Cardiac fibroblast (primary cell): ENCODE measurements around the gene TMEM273.

Experiments
- DNase-seq, 2 donors: peaks; one replicate each; pipeline versions ENCODE4 v3.0.0 to v3.0.0-alpha.2; 2010; ENCODE audit warnings: low read depth in 2 of 2
- H3K4me3 ChIP-seq, 2 donors: replicated peaks in 1 of 2; 1 replicate in 1 of 2; 2 replicates in 1 of 2; pipeline ENCODE4 v1.5.1; 2011; ENCODE audit warnings: low read depth in 2 of 2, low read length in 2 of 2, mild to moderate bottlenecking in 2 of 2, moderate library complexity in 1 of 2
- TF ChIP-seq, protein P1 (sequence below): IDR thresholded peaks from one replicate; pipeline ENCODE4 v1.5.1; 2011; ENCODE audit warnings: low read depth, mild to moderate bottlenecking, low read length, inconsistent platforms

Gene TMEM273

DNA sequence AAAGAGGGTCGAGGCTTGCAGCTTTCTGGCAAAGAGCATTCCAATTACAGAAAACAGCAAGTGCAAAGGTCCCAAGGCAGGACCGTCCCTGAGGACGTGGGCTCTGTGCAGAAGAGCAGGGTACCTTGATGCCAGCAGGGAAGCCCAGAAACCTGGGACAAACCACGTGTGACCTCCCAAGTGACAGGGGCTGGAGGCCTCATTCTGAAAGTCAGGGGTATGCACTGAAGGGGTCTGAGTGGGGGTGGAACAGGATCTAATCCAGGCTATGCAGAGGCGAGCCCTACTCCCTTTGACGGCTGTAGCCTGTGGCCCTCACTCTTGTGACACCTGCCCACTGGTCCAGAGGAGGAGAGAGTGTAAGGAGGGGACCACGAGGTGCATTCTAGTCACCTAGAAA lies 22.9 kb downstream of the TMEM273 start:
- DNase-seq, result no peak
- no peak overlapping the region for H3K4me3 ChIP-seq
- TF ChIP-seq, protein P1, sequence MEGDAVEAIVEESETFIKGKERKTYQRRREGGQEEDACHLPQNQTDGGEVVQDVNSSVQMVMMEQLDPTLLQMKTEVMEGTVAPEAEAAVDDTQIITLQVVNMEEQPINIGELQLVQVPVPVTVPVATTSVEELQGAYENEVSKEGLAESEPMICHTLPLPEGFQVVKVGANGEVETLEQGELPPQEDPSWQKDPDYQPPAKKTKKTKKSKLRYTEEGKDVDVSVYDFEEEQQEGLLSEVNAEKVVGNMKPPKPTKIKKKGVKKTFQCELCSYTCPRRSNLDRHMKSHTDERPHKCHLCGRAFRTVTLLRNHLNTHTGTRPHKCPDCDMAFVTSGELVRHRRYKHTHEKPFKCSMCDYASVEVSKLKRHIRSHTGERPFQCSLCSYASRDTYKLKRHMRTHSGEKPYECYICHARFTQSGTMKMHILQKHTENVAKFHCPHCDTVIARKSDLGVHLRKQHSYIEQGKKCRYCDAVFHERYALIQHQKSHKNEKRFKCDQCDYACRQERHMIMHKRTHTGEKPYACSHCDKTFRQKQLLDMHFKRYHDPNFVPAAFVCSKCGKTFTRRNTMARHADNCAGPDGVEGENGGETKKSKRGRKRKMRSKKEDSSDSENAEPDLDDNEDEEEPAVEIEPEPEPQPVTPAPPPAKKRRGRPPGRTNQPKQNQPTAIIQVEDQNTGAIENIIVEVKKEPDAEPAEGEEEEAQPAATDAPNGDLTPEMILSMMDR, result no peak

DNA sequence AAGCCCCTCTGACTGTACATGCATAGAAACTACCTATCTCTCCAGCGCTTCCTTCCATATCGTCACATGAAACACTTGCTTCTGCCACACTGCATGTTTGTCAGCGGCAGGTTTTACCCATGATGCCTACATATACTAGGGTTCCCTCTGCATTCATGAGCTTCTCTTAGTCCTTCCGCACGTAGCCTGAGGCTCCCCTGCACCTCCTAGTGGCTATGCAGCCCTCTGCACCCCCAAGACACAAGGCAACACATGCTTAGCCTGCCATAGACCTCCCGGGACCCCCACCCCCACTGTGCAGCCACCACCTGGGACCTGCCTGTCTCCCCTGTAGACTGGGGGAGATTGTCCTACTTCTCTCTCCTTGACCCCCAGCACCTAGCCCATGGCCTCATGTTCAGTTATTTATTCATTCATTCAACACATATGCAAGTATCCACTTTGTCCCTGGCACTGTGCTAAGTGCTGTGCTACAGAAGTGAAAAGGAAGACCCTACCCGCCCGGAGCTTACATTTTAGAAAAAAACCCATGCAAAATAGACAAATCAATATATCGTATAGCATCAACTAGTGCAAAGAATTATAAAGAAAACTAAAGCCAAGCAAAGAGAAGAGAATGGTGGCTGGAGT lies 23.5 kb downstream of the TMEM273 start:
- DNase-seq, result peak; percentile 46 to 53
- H3K4me3 ChIP-seq, result no peak overlapping the region
- TF ChIP-seq, protein P1, result peak; percentile 77

DNA sequence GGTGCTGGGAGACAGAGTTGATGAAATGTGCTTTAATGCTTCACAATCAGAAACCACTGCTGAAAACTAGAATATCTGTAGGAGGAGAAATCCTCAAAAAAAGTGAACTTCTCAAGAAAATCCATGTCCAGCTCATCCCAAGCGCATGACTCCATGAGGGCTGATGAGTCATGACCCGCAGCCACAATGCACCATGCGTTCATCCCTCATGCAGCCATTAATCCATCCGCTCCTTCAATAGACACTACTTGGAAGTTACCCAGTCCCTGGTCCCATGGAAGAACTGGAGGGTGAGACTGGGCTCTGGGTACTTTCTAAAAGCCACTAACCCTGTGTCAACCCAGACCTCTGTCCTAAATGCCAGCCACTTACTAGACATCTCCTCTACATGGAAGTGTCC lies 24.4 kb downstream of the TMEM273 start:
- no peak overlapping the region for H3K4me3 ChIP-seq
- DNase-seq, result peak in 1 of 2 donors; percentile 40
- TF ChIP-seq, protein P1, result no peak

DNA sequence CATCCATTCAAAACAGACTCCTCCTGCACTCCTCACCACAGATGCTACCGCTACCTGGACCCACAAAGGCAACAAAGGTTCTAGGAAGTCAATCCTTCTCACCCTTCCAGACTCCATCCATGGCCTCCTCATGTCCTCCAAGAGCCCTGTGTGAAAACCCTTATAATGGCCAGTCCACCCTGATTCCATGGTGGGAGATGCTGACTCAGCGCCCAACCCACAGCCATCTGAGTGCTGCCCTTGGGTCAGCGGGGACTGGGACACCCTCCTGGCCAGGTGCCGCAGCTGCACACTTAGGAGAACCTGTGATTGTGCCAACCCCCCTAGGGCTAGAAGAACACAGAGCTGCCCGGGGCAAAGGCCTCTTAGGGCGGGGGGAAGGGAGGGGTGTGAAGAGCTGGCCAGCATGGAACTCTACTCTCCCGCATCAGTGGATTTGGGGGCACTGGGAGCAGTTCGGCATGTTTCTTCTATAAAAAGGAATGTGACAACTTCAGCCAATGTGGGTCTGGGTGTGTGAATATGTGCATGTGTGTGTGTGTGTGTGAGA lies 25.4 kb downstream of the TMEM273 start:
- no peak for DNase-seq
- no peak overlapping the region for H3K4me3 ChIP-seq
- TF ChIP-seq, protein P1, result no peak

DNA sequence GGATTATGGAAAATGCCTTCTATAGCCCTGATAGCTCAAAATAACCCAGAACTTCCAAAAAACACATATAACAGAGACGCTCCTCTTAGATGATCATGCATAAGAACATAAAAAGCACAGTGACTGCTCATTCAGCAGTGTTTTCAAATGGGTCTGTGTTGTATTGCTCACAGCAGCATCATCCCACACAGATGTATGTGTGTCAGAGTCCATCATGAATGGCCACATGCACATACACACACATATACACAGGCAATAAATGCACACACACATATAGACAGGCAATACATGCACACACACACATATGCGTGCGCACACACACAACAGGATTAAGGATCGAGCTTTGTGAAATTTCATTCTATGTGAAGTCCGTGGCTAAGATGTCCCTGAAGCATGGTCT lies 26.1 kb downstream of the TMEM273 start:
- no peak overlapping the region for H3K4me3 ChIP-seq
- DNase-seq, result no peak
- TF ChIP-seq, protein P1, result no peak

DNA sequence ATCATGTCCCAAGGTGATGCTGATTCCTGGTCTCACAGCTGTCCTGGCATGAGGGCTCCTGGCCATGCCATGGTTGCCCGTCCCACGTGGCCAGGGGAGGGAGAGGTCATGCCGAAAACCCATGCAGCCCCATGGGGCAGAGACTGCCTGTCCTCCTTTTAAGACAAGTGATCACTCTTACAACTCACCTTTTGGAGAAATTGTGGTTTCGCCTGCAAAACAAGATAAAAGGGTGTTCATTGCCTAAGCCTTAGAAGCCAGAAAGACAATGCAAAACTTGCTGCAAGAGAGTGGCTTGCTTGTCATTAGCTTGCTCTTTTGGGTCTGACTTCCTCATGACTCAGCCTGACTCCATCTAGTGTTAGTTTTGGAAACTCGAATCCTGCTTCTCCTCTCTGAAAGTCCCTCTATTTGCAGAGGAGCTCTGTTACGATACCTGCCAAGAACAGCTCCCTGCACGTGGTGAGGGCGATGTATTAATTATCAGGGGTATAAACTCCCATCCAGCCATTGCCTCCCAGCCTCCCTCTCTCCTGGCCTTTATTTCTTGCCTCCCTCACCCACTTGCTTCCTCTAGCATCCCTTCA lies 26.7 kb downstream of the TMEM273 start:
- no peak overlapping the region for H3K4me3 ChIP-seq
- DNase-seq, result peak; percentile 60 to 68
- TF ChIP-seq, protein P1, result peak; percentile 51

DNA sequence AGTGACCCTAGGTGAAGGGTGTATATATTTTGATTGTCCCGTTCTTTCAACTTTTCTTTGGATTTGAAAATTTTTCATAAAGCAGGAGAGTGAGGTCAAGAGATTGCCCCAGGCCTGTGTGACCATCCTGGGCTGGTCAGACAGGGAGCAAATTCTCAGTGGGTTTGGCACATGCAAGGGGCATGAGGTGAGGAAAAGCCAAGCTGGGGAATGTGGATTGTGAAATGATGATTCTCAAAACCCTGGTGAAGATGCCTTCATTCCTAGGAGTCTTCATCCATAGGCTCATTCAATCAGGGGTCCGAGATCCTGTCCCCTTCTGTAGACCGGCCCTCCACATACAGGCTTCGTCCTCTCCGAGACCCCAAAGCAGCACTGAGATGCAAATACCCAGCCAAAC lies 27.4 kb downstream of the TMEM273 start:
- no peak overlapping the region for H3K4me3 ChIP-seq
- DNase-seq, result no peak
- TF ChIP-seq, protein P1, result no peak
